ENCODE measurements around the gene TPPP2.

The TPPP2 gene

DNA sequence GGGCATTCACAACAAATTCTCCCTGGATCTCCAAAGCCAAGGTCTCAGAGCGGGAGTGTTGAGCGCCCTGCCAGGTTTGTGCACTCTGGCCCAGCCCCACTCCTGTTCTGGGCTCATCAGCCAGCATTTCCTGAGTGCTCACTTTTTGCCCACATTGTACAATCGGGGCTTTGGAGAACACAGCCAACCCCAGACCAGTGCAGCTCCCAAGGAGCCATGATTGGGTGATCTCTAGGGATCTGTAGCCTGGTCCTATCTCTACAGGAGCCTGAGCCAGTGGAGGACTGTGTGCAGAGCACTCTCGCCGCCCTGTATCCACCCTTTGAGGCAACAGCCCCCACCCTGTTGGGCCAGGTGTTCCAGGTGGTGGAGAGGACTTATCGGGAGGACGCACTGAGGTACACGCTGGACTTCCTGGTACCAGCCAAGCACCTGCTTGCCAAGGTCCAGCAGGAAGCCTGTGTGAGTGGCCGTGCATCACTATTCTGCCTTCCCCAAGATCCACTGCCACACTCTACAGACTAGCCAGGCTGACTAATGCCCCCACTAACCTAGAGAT, 42.8 kb downstream of the TPPP2 start:
- no peak for DNase-seq (ENCODE audit: low read depth)
- TF ChIP-seq, protein P1, sequence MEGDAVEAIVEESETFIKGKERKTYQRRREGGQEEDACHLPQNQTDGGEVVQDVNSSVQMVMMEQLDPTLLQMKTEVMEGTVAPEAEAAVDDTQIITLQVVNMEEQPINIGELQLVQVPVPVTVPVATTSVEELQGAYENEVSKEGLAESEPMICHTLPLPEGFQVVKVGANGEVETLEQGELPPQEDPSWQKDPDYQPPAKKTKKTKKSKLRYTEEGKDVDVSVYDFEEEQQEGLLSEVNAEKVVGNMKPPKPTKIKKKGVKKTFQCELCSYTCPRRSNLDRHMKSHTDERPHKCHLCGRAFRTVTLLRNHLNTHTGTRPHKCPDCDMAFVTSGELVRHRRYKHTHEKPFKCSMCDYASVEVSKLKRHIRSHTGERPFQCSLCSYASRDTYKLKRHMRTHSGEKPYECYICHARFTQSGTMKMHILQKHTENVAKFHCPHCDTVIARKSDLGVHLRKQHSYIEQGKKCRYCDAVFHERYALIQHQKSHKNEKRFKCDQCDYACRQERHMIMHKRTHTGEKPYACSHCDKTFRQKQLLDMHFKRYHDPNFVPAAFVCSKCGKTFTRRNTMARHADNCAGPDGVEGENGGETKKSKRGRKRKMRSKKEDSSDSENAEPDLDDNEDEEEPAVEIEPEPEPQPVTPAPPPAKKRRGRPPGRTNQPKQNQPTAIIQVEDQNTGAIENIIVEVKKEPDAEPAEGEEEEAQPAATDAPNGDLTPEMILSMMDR (conservative IDR thresholded peaks at IDR 0.05; ENCODE audit: low read length): no peak
- no peak overlapping the region; the same call in 1 of the 2 replicates for H3K4me3 ChIP-seq (ENCODE audit: low read length)

DNA sequence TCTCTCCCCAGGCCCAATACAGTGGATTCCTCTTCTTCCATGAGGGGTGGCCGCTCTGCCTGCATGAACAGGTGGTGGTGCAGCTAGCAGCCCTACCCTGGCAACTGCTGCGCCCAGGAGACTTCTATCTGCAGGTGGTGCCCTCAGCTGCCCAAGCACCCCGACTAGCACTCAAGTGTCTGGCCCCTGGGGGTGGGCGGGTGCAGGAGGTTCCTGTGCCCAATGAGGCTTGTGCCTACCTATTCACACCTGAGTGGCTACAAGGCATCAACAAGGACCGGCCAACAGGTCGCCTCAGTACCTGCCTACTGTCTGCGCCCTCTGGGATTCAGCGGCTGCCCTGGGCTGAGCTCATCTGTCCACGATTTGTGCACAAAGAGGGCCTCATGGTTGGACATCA, 43.9 kb downstream of the TPPP2 start:
- no peak overlapping the region for H3K4me3 ChIP-seq (ENCODE audit: low read length)
- DNase-seq (ENCODE audit: low read depth): no peak
- TF ChIP-seq, protein P1 (conservative IDR thresholded peaks at IDR 0.05; ENCODE audit: low read length): no peak

DNA sequence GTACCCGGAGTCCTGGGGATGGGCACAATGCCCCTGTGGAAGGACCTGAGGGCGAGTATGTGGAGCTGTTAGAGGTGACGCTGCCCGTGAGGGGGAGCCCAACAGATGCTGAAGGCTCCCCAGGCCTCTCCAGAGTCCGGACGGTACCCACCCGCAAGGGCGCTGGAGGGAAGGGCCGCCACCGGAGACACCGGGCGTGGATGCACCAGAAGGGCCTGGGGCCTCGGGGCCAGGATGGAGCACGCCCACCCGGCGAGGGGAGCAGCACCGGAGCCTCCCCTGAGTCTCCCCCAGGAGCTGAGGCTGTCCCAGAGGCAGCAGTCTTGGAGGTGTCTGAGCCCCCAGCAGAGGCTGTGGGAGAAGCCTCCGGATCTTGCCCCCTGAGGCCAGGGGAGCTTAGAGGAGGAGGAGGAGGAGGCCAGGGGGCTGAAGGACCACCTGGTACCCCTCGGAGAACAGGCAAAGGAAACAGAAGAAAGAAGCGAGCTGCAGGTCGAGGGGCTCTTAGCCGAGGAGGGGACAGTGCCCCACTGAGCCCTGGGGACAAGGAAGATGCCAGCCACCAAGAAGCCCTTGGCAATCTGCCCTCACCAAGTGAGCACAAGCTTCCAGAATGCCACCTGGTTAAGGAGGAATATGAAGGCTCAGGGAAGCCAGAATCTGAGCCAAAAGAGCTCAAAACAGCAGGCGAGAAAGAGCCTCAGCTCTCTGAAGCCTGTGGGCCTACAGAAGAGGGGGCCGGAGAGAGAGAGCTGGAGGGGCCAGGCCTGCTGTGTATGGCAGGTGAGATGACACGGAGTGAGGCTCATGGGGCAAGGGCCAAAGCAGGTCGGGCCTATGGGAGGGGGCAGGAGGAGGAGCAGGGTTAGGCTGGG, 44.6 kb downstream of the TPPP2 start:
- H3K4me3 ChIP-seq (ENCODE audit: low read length): no peak overlapping the region
- TF ChIP-seq, protein P1 (conservative IDR thresholded peaks at IDR 0.05; ENCODE audit: low read length): no peak
- no peak for DNase-seq (ENCODE audit: low read depth)

DNA sequence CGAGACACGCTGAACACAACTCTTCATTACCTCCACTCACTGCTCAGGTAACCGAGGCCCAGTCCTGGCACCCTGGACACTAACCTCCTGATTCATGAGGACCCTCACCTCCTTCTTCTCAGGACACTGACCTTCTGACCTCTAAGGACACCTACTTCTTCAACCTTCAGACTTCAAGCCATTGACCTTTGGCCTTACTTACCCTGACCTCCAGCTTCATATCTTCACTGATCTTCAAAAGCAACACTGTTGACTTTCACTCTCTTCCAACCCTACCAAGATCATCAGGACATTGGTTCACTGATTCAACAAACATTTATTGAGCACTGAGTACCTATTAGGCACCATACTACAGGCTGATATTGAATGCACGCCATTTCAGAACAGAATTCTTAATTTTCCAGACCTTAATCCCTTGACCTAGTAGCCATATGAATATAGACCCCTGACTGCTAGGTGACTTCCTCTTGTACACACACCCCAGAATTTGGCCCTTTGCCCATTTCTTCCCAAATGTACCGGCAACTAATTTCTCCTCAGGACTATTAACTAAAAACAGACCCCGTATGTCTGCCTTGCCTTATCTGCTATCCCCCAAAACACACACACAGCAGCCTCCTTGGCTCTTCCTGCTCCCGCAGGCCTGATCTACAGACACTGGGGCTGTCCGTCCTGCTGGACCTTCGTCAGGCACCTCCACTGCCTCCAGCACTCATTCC, 45.9 kb downstream of the TPPP2 start:
- DNase-seq (ENCODE audit: low read depth): no peak
- TF ChIP-seq, protein P1 (conservative IDR thresholded peaks at IDR 0.05; ENCODE audit: low read length): no peak
- no peak overlapping the region for H3K4me3 ChIP-seq (ENCODE audit: low read length)

DNA sequence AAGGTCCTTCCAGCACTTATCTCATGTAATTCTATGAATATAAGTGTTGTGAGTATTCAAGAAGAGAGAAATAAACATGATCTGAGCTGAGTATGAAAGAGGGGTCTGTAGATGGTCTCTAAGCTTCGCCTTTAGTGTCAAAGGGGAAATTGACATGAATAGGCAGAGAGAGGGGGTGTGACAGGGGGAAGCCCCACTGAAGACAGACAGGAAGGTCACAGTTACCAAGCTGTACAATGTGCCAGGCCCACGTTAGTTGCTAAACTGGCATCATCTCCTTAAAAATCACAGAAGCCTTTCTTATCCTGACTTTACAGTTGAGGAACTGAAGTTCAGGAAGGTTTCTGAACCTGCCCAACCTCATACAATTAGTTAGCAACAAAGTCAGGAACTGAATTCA, 47.7 kb downstream of the TPPP2 start:
- TF ChIP-seq, protein P1 (conservative IDR thresholded peaks at IDR 0.05; ENCODE audit: low read length): no peak
- no peak overlapping the region for H3K4me3 ChIP-seq (ENCODE audit: low read length)
- DNase-seq (ENCODE audit: low read depth): no peak

DNA sequence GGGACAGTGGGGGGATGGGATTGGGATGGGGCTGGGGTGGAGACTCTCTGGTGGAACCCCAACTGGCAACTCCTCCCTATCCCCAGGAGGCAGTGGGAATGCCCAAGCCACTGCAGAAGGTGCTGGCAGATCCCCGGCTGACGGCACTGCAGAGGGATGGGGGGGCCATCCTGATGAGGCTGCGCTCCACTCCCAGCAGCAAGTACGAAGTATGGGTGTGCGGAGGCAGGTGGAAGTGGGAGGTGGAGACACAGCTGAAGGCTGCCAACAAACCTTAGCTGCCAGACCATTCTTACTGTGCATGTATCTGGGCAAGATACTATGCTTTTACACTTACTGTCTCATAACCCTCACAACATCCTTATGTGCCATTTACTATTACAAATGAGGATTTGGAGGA, 48.3 kb downstream of the TPPP2 start:
- TF ChIP-seq, protein P1 (conservative IDR thresholded peaks at IDR 0.05; ENCODE audit: low read length): no peak
- DNase-seq (ENCODE audit: low read depth): no peak
- no peak overlapping the region for H3K4me3 ChIP-seq (ENCODE audit: low read length)

Data from AG10803 (cell line).